Duodenal mucosa (tissue), 2 donors: ENCODE results near the gene SYT17.

Source experiments
- H3K27ac ChIP-seq: one replicate; pipeline ENCODE4 v1.7.0; 2013; ENCODE audit warnings: low read depth, low read length
- H3K27me3 ChIP-seq, 2 donors: one replicate each; pipeline ENCODE4 v1.7.0; 2013; ENCODE audit warnings: low read length in 2 of 2, control low read depth in 1 of 2; ENCODE audit not compliant: insufficient read depth in 2 of 2, control insufficient read depth in 1 of 2
- H3K36me3 ChIP-seq, 2 donors: one replicate each; pipeline ENCODE4 v1.7.0; 2013; ENCODE audit warnings: low read length in 2 of 2, control low read depth in 1 of 2; ENCODE audit not compliant: insufficient read depth in 2 of 2, control insufficient read depth in 1 of 2
- H3K4me1 ChIP-seq, 2 donors: one replicate each; pipeline ENCODE4 v1.7.0; 2013; ENCODE audit warnings: low read length in 2 of 2, control low read depth in 1 of 2; ENCODE audit not compliant: insufficient read depth in 2 of 2, control insufficient read depth in 1 of 2
- H3K4me3 ChIP-seq, 2 donors: one replicate each; pipeline ENCODE4 v1.7.0; 2013; ENCODE audit warnings: low read length in 2 of 2, low read depth in 1 of 2
- H3K9ac ChIP-seq, 2 donors: one replicate each; pipeline ENCODE4 v1.7.0; 2013; ENCODE audit warnings: low read length in 2 of 2, low read depth in 1 of 2
- H3K9me3 ChIP-seq, 2 donors: one replicate each; pipeline ENCODE4 v1.7.0; 2013; ENCODE audit warnings: low read length in 2 of 2, control low read depth in 1 of 2; ENCODE audit not compliant: control insufficient read depth in 1 of 2

SYT17 gene

DNA sequence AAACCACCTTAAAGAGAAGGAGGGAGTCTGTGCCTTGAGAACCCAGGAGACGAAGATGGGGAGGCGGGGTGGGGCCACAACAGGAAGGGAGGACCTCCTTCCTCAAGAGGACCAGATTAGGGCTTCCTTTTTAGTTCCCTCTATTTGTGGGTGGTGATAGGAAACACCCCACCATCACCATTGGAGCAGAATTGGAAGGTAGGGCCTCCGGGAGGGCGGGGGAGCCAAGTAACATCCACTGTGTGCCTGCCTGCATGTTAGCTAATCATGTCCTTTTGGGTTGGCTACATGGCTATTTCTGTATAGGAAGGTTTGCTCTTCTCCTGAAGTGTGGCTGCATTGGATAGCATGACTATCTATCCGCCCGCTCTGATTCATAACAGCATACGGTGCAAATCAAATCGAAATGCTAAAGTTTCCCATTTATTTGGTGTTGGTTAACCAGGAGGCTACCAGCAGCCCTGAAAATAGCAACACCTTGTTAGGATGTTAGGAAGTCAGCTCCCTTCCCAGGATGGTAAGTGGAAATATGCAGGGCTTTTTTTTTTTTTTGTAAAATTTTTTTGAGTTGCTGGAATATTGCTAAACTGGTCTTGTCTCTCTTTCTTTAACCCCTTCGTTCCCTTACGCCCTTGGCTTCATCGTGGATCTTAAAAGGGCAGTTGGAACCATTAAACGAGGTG lies 4.2 kb downstream of the SYT17 start:
- no peak overlapping the region for H3K4me3 ChIP-seq

DNA sequence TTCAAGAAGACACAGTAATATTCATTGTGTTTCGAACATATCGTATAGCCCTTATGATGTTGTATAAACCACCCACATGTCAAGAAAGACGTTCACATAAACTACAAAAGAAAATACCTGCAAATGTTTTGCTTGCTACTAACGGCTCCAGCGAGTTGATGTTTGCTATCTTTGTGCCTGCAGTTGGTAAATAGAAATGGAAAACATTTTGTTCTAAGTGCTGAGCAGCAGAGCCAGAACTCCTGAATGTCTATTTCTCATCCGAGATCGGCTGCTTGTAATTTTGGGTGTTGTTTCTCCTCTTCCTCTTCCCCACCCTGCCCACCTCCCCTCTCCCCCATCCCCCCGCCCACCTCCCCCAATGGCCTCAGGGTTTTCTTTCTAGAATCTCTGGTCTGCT lies 5.0 kb downstream of the SYT17 start:
- H3K4me1 ChIP-seq: no peaks in the 10 kb centered on the region
- no peaks in the 10 kb centered on the region for H3K36me3 ChIP-seq
- no peak overlapping the region for H3K4me3 ChIP-seq
- no peak overlapping the region for H3K9ac ChIP-seq
- peaks cover 0 to 6% of the 10 kb centered on the region in 2 donors for H3K27me3 ChIP-seq
- H3K9me3 ChIP-seq: no peaks in the 10 kb centered on the region
- no peak overlapping the region for H3K27ac ChIP-seq

More for the DNA sequence above, 4.2 kb downstream of the SYT17 start:
- no peaks in the 10 kb centered on the region for H3K4me1 ChIP-seq
- no peak overlapping the region for H3K9ac ChIP-seq
- no peak overlapping the region for H3K27ac ChIP-seq
- H3K36me3 ChIP-seq: no peaks in the 10 kb centered on the region
- no peaks in the 10 kb centered on the region for H3K9me3 ChIP-seq
- peaks cover 0 to 6% of the 10 kb centered on the region in 2 donors for H3K27me3 ChIP-seq

DNA sequence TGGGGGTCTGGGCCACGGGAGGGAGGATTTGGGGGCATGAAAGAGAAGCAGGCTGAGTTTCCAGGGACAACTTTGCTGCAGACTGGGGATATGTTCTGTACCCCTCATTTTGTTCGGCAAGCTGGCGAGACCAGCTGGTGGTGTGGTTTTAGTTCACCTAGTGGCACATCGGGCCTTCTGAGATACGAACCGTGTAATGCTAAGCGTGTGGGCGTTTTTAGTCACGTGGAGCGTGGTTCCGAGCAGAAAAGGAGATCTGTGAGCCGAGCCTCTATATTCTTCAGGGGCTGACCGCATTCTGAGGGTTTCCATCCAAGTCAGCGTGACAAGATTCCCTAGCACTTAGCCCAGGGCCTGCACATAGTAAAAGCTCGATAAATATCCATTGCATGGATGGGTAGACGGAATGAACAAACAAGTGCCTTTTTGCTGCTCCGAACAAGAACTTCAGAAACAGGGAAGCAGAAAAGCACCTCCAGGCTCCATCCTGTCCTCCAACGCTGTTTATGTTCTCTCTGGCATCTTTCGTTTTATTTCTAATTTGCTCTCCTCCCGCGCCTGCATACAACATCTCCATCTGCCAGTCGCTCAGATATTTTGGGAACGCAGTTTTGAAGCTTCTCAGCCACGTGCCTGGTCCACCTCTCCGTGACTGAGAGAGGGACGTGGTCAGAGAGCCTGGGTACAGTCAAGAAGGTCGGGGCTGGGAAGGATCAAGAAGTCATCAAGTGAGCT lies 5.8 kb downstream of the SYT17 start:
- Histone ChIP-seq H3K4me3 (no peak overlapping the region), H3K27ac (no peak overlapping the region), H3K36me3 (no peaks in the 10 kb centered on the region), H3K9me3 (no peaks in the 10 kb centered on the region), H3K27me3 (peaks cover 0 to 6% of the 10 kb centered on the region in 2 donors), H3K4me1 (no peaks in the 10 kb centered on the region), H3K9ac (no peak overlapping the region)

DNA sequence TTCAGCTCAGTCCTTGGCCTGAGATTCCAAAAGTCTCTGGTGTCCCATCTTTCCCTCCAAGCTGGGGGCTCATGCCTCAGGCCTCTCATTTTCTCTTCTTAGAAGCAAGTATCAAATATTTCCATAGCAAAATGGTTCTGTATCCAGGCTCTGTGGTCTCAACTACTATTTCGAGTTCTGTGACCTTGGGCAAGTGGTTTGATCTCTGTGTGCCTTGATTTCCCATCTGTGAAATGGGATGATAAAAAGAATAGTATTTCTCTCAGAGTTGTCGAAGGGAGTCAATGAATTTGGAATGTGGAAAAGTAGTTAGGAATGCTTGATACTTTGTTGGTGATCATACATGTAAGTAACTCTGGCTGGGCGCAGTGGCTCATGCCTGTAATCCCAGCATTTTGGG lies 6.4 kb downstream of the SYT17 start:
- Histone ChIP-seq H3K4me1 (no peaks in the 10 kb centered on the region), H3K27ac (no peak overlapping the region), H3K9me3 (no peaks in the 10 kb centered on the region), H3K36me3 (no peaks in the 10 kb centered on the region), H3K9ac (no peak overlapping the region), H3K27me3 (peaks cover 0 to 3% of the 10 kb centered on the region in 2 donors), H3K4me3 (no peak overlapping the region)

DNA sequence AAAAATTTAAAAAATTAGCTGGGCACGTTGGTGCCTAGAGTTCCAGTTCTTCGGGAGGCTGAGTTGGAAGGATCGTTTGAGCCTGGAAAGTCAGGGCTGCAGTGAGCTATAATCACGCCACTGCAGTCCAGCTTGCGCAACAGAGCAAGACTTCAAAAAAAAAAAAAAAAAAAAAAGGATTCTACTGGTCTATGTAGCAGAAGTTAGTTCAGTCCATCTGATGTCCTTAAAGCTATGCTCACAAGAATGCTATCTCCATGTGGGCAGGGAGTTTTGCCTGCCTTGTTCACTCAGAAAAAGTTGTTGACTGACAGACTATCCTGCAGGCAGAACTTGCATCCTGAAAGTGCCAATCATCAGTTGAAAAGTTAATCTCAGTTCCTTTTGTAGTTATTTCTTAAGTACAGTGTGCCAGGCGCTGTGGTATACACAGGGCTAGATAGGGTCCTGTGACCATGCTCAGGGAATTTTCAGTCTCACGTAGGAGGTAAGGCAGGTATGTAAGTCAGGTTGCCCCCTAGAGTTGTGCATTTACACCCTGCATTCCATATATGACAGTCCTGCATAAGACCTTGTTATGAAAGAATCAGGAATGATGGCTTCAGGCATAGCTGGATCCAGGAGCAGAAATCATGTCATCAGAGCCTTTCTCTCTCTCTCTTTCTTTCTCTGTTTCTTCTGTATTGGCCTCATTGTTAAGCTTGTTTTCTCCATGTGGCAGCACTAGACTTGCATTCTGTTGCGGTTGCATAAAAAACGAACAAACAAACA lies 7.6 kb downstream of the SYT17 start:
- no peaks in the 10 kb centered on the region for H3K4me1 ChIP-seq
- no peak overlapping the region for H3K9ac ChIP-seq
- H3K27ac ChIP-seq: no peak overlapping the region
- no peak overlapping the region for H3K4me3 ChIP-seq
- H3K27me3 ChIP-seq: no peaks in the 10 kb centered on the region
- no peaks in the 10 kb centered on the region for H3K9me3 ChIP-seq
- no peaks in the 10 kb centered on the region for H3K36me3 ChIP-seq

DNA sequence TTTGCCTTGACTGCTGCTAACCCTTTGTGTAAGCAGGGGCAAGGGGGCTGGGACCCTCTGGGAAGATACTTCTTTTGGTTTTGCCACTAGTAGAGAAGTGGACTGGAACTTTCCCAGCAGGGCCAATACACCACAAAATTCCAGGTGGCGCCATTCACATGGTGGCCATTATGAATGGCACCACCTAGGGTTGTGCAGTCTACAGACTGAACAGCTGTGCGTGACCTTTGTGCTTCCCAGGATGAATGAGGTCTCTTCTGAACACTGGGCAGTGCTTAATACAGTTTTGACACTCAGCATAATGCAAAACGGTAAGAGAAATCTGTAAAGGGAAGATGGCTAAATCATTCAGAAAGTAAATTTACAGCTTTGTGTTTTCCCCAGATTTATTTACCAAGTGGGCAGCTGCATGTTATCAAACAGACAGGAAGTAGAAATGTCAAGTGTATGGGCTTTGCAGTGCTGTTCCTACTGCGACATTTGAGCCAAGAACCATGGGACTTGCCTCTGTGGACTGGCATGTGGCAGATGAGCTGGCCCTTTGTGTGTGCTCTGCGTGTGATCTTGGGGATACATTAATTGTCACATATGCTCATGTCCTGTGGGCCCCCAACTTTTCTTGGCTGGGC lies 9.2 kb downstream of the SYT17 start:
- Histone ChIP-seq H3K9ac (no peak overlapping the region), H3K9me3 (no peaks in the 10 kb centered on the region), H3K27ac (no peak overlapping the region), H3K4me1 (no peaks in the 10 kb centered on the region), H3K27me3 (no peaks in the 10 kb centered on the region), H3K36me3 (no peaks in the 10 kb centered on the region), H3K4me3 (no peak overlapping the region)

DNA sequence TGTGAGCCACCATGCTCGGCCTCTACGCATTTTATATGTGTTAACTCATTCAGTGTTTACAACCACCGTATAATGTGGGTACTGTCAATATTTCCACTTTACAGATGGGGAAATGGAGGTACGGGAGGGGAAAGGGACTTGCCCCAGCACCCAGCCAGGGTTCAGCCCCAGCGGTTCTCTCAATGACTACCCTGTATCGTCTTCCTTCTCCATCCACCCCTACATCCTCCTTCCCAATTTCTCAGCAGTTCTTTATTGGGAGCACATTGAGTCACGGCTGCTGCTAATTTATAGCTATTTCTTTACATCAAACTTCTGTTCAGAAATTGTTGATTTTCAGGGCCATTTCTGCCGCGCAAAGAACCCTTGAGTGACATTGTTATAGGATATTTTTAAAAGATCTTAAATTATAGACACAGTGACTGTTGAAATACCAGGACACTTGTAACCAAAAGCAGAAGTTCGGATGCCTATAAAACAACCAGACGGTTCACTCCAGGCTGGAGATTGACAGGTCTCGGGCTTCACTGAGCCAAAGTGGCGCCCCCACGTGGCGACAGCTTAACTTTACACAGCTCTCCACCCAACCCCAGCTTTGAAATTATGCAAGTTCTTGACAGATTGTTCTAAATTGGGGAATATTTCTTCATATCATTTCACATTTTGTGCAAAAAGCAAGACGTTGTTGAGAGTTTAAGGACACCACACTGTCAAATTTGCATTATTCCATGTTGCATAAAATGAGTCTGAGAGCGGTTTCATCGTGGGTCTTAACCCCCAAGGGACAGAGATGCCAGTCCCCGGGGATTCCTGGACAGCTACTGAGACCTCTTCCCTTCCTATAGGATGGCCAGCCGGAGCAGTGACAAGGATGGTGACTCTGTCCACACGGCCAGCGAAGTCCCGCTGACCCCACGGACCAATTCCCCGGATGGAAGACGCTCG lies 11.8 kb downstream of the SYT17 start:
- H3K4me3 ChIP-seq: no peak overlapping the region
- no peaks in the 10 kb centered on the region for H3K36me3 ChIP-seq
- no peaks in the 10 kb centered on the region for H3K9me3 ChIP-seq
- H3K9ac ChIP-seq: no peak overlapping the region
- H3K4me1 ChIP-seq: peaks cover 0 to 3% of the 10 kb centered on the region in 2 donors
- H3K27ac ChIP-seq: no peak overlapping the region
- H3K27me3 ChIP-seq: no peaks in the 10 kb centered on the region

DNA sequence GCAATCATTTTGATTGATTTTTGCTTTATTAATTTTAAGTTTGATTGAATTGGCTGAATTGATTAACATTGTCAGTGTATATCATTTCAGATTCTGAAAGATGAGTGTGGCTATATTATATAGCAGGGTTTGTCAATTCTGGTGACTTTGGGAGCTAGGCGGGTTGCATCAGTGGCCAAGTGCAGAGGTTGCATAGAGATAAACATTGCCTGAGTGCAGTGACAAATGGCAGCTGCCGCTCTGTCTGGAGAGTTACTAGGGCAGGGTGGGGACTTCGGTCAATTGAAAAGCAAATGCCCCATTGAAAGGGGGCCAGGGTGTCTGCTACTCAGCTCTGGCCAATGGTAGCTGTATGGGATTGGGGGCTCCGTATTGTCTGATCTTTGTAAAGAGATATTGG lies 12.7 kb downstream of the SYT17 start:
- Histone ChIP-seq H3K9ac (no peak overlapping the region), H3K9me3 (no peaks in the 10 kb centered on the region), H3K4me3 (no peak overlapping the region), H3K27ac (no peak overlapping the region), H3K4me1 (peaks cover 0 to 3% of the 10 kb centered on the region in 2 donors), H3K27me3 (no peaks in the 10 kb centered on the region), H3K36me3 (no peaks in the 10 kb centered on the region)

DNA sequence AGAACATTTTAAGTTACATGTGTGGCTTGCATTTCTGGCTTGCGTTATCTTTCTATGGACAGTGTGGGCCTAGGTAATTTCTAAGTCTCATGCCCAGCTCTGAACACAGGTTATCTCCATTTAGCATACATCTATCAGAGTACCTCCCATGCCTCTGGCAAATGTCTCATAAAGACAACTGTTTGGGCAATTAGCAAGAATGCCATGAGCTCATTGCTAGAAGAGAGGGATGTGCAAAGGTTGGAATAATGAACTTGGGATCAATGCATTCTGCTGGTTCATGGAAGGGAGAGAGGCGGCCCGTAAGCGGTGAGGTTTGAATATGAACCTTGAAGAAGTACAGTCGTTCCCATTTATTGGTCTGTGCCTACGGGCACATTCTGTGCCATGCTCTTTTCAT lies 14.4 kb downstream of the SYT17 start:
- no peak overlapping the region for H3K27ac ChIP-seq
- no peaks in the 10 kb centered on the region for H3K36me3 ChIP-seq
- H3K4me1 ChIP-seq: peaks cover 0 to 3% of the 10 kb centered on the region in 2 donors
- H3K4me3 ChIP-seq: no peak overlapping the region
- H3K27me3 ChIP-seq: no peaks in the 10 kb centered on the region
- no peaks in the 10 kb centered on the region for H3K9me3 ChIP-seq
- no peak overlapping the region for H3K9ac ChIP-seq
